GM23338 (cell line): ENCODE data around the gene EMID1. TPM values are rescaled to one million over a fixed set of nuclear protein-coding genes. Genes with fewer than 3 reads are reported as not detected.

Source experiments
- ATAC-seq: fragments of 200-7000 bp; cut with Tn5 transposase; 3 replicates; pipeline ENCODE4 v1.9.1; 2020
- DNase-seq: peaks from one replicate; pipeline ENCODE4 v3.0.0-alpha.2; 2015; ENCODE audit warnings: low spot score
- H2AFZ ChIP-seq: fragments of 200-600 bp; sonication (generic); 2 replicates; pipeline ENCODE4 v1.8.0; 2016; ENCODE audit warnings: antibody characterized with exemption, mild to moderate bottlenecking, moderate library complexity
- H3F3A ChIP-seq: fragments of 200-600 bp; sonication (generic); replicated peaks from 2 replicates; pipeline ENCODE4 v1.8.0; 2017; ENCODE audit warnings: antibody characterized with exemption, mixed run types, low read depth
- H3K27ac ChIP-seq: fragments of 200-600 bp; sonication (generic); 2 replicates; pipeline ENCODE4 v1.6.1; 2016; ENCODE audit warnings: low read depth
- H3K27me3 ChIP-seq: fragments of 200-600 bp; sonication (generic); 2 replicates; pipeline ENCODE4 v1.8.0; 2016; ENCODE audit warnings: mild to moderate bottlenecking, mixed run types, moderate library complexity; ENCODE audit not compliant: insufficient read depth
- H3K36me3 ChIP-seq: fragments of 200-600 bp; sonication (generic); 2 replicates; pipeline ENCODE4 v1.8.0; 2016; ENCODE audit warnings: mild to moderate bottlenecking; ENCODE audit not compliant: insufficient read depth
- H3K4me1 ChIP-seq: fragments of 200-600 bp; sonication (generic); 2 replicates; pipeline ENCODE4 v1.8.0; 2016; ENCODE audit warnings: mild to moderate bottlenecking, moderate library complexity; ENCODE audit not compliant: insufficient read depth
- H3K4me2 ChIP-seq: fragments of 200-600 bp; sonication (generic); 2 replicates; pipeline ENCODE4 v1.7.1; 2017; ENCODE audit warnings: mixed run types
- H3K4me3 ChIP-seq: fragments of 200-600 bp; sonication (generic); 2 replicates; pipeline ENCODE4 v1.6.1; 2016; ENCODE audit warnings: mixed run types
- H3K79me2 ChIP-seq: fragments of 200-600 bp; sonication (generic); replicated peaks from 2 replicates; pipeline ENCODE4 v1.8.0; 2017; ENCODE audit warnings: mild to moderate bottlenecking; ENCODE audit not compliant: insufficient read depth
- H3K9me2 ChIP-seq: fragments of 200-600 bp; sonication (generic); 2 replicates; pipeline ENCODE4 v1.8.0; 2017; ENCODE audit not compliant: insufficient read depth
- H4K20me1 ChIP-seq: fragments of 200-600 bp; sonication (generic); replicated peaks from 2 replicates; pipeline ENCODE4 v1.8.0; 2017; ENCODE audit warnings: mild to moderate bottlenecking; ENCODE audit not compliant: insufficient read depth
- H3K27ac Mint-ChIP-seq: 2 replicates; pipeline ENCODE4 v1.8.0; 2020; ENCODE audit warnings: inconsistent platforms, mild to moderate bottlenecking, moderate library complexity, mixed read lengths
- H3K27me3 Mint-ChIP-seq: 3 replicates; pipeline ENCODE4 v1.8.0; 2022; ENCODE audit warnings: low read depth, mild to moderate bottlenecking, moderate library complexity, mixed read lengths, inconsistent platforms; ENCODE audit not compliant: insufficient read depth, poor library complexity
- H3K36me3 Mint-ChIP-seq: 3 replicates; pipeline ENCODE4 v1.8.0; 2021; ENCODE audit warnings: low read depth, mild to moderate bottlenecking, inconsistent platforms, moderate library complexity, mixed read lengths
- H3K4me1 Mint-ChIP-seq: 3 replicates; pipeline ENCODE4 v1.8.0; 2020; ENCODE audit warnings: mild to moderate bottlenecking, inconsistent platforms, mixed read lengths
- H3K4me3 Mint-ChIP-seq: 3 replicates; pipeline ENCODE4 v1.8.0; 2021; ENCODE audit warnings: moderate library complexity, mild to moderate bottlenecking, inconsistent platforms, mixed read lengths
- H3K9me3 Mint-ChIP-seq: 3 replicates; pipeline ENCODE4 v1.8.0; 2020; ENCODE audit warnings: moderate library complexity, mild to moderate bottlenecking, inconsistent platforms, mixed read lengths
- CREB1 ChIP-seq: fragments of 250-450 bp; sonication (Bioruptor Pico); IDR thresholded peaks from 2 replicates; pipeline ENCODE4 v1.5.0; 2020; ENCODE audit warnings: low read depth, mild to moderate bottlenecking, moderate library complexity
- EZH2 ChIP-seq: fragments of 200-600 bp; sonication (generic); IDR thresholded peaks from one replicate; pipeline ENCODE4 v1.8.0; 2017; ENCODE audit warnings: antibody characterized with exemption, mild to moderate bottlenecking, low read depth; ENCODE audit not compliant: unreplicated experiment
- EZH2phosphoT487 ChIP-seq: fragments of 200-600 bp; sonication (generic); IDR thresholded peaks from one replicate; pipeline ENCODE4 v1.8.1; 2018; ENCODE audit warnings: antibody characterized with exemption; ENCODE audit not compliant: unreplicated experiment
- JUNB ChIP-seq: IDR thresholded peaks from one replicate; pipeline ENCODE4 v1.6.1; 2016; ENCODE audit warnings: antibody characterized with exemption; ENCODE audit not compliant: unreplicated experiment
- NANOG ChIP-seq: IDR thresholded peaks from 2 replicates; pipeline ENCODE4 v1.6.1; 2016; ENCODE audit warnings: antibody characterized with exemption, borderline replicate concordance
- POLR2AphosphoS5 ChIP-seq: IDR thresholded peaks from 2 replicates; pipeline ENCODE4 v1.6.1; 2016; ENCODE audit warnings: antibody characterized with exemption, low read depth
- STAT1 ChIP-seq: IDR thresholded peaks from one replicate; pipeline ENCODE4 v1.6.1; 2016; ENCODE audit warnings: antibody characterized with exemption; ENCODE audit not compliant: unreplicated experiment
- ZNF114 ChIP-seq: fragments of 250-450 bp; sonication (Bioruptor Pico); IDR thresholded peaks from 2 replicates; pipeline ENCODE4 v1.5.0; 2020; ENCODE audit warnings: mild to moderate bottlenecking, moderate library complexity
- ZNF331 ChIP-seq: fragments of 250-450 bp; sonication (Bioruptor Pico); IDR thresholded peaks from 2 replicates; pipeline ENCODE4 v1.5.0; 2020; ENCODE audit warnings: low read depth, mild to moderate bottlenecking, moderate library complexity
- polyA plus RNA-seq: library from polyadenylated mRNA; unstranded; fragments of >200 nt; fragmentation: Nextera tagmentation; extraction: Ambion mirVana; gene quantifications from 2 replicates; pipeline ENCODE4 v1.2.1, GENCODE V29; 2016
- total RNA-seq: library from RNA; depleted of rRNA; stranded (reverse); fragments of >200 nt; shearing (Covaris generic); gene quantifications from 2 replicates; pipeline ENCODE4 v1.2.3, GENCODE V29; 2014
- TF ChIP-seq, protein P1 (sequence below): IDR thresholded peaks from one replicate; pipeline ENCODE4 v1.6.1; 2018; ENCODE audit warnings: antibody characterized with exemption; ENCODE audit not compliant: unreplicated experiment
- TF ChIP-seq, protein P2 (sequence below), 2 experiments: fragments of 200-600 bp in 1 of 2; sonication (generic) in 1 of 2; conservative IDR thresholded peaks; 2 replicates each; pipeline versions ENCODE4 v1.5.1 to v1.6.1; 2016 to 2017; ENCODE audit warnings: antibody characterized with exemption in 2 of 2, low read depth in 2 of 2, mild to moderate bottlenecking in 2 of 2, moderate library complexity in 1 of 2
- TF ChIP-seq, protein P3 (sequence below): IDR thresholded peaks from 2 replicates; pipeline ENCODE4 v1.6.1; 2016; ENCODE audit warnings: antibody characterized with exemption
- TF ChIP-seq, protein P4 (sequence below): fragments of 250-450 bp; sonication (Bioruptor Pico); IDR thresholded peaks from 2 replicates; pipeline ENCODE4 v1.5.0; 2020; ENCODE audit warnings: mild to moderate bottlenecking, moderate library complexity

The EMID1 gene
- total and polyA plus RNA-seq, 2 experiments from 2014 or later: 3.0 to 13.4 TPM

DNA sequence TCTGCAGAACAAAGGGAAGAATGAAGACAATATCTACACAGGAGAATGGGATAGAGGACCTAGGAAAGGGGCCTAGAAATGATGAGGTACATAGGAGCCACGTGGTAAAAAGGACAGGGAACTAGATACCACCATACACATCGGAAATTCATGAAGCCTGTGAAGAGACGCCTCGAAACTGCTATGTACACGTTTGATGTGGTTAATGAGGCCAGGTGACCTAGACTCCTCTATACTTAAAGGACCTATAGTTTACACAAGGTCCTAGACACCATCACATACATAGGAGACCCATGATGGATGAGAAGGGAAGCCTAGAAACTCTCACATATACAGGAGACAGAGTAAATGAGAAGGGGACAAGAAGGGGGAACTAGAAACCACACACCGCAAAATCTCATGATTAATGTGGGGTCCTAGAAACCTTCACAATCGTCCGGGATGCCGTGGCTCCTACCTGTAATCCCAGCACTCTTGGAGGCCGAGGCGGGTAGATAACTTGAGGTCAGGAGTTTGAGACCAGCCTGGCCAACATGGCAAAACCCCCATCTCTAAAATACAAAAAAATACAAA, 38.3 kb downstream of the EMID1 start:
- Histone ChIP-seq H3K4me2 (no peak overlapping the region), H3K27me3 (no peaks in the 10 kb centered on the region), H3K4me3 (no peak overlapping the region), H4K20me1 (no peaks in the 10 kb centered on the region), H3F3A (no peaks in the 10 kb centered on the region), H3K79me2 (no peaks in the 10 kb centered on the region), H2AFZ (no peak overlapping the region), H3K36me3 (no peaks in the 10 kb centered on the region; the same call in 1 of the 2 replicates), H3K9me2 (no peaks in the 10 kb centered on the region), H3K4me1 (no peaks in the 10 kb centered on the region), H3K27ac (no peak overlapping the region)
- Mint-ChIP-seq H3K27me3 (peaks cover 8% of the 10 kb centered on the region), H3K9me3 (peaks cover 30% of the 10 kb centered on the region), H3K4me3 (no peak overlapping the region), H3K4me1 (no peaks in the 10 kb centered on the region), H3K27ac (no peak overlapping the region), H3K36me3 (peaks cover 30% of the 10 kb centered on the region; the same call in 2 of the 3 replicates)
- no peak for ATAC-seq
- TF ChIP-seq JUNB: no peak
- no peak for TF ChIP-seq ZNF114 (CRISPR knock-in tag)
- TF ChIP-seq, protein P1, sequence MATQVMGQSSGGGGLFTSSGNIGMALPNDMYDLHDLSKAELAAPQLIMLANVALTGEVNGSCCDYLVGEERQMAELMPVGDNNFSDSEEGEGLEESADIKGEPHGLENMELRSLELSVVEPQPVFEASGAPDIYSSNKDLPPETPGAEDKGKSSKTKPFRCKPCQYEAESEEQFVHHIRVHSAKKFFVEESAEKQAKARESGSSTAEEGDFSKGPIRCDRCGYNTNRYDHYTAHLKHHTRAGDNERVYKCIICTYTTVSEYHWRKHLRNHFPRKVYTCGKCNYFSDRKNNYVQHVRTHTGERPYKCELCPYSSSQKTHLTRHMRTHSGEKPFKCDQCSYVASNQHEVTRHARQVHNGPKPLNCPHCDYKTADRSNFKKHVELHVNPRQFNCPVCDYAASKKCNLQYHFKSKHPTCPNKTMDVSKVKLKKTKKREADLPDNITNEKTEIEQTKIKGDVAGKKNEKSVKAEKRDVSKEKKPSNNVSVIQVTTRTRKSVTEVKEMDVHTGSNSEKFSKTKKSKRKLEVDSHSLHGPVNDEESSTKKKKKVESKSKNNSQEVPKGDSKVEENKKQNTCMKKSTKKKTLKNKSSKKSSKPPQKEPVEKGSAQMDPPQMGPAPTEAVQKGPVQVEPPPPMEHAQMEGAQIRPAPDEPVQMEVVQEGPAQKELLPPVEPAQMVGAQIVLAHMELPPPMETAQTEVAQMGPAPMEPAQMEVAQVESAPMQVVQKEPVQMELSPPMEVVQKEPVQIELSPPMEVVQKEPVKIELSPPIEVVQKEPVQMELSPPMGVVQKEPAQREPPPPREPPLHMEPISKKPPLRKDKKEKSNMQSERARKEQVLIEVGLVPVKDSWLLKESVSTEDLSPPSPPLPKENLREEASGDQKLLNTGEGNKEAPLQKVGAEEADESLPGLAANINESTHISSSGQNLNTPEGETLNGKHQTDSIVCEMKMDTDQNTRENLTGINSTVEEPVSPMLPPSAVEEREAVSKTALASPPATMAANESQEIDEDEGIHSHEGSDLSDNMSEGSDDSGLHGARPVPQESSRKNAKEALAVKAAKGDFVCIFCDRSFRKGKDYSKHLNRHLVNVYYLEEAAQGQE: no peak
- TF ChIP-seq POLR2AphosphoS5: no peak
- TF ChIP-seq EZH2: no peak
- TF ChIP-seq STAT1: no peak
- TF ChIP-seq, protein P2, sequence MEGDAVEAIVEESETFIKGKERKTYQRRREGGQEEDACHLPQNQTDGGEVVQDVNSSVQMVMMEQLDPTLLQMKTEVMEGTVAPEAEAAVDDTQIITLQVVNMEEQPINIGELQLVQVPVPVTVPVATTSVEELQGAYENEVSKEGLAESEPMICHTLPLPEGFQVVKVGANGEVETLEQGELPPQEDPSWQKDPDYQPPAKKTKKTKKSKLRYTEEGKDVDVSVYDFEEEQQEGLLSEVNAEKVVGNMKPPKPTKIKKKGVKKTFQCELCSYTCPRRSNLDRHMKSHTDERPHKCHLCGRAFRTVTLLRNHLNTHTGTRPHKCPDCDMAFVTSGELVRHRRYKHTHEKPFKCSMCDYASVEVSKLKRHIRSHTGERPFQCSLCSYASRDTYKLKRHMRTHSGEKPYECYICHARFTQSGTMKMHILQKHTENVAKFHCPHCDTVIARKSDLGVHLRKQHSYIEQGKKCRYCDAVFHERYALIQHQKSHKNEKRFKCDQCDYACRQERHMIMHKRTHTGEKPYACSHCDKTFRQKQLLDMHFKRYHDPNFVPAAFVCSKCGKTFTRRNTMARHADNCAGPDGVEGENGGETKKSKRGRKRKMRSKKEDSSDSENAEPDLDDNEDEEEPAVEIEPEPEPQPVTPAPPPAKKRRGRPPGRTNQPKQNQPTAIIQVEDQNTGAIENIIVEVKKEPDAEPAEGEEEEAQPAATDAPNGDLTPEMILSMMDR (conservative IDR thresholded peaks at IDR 0.05; ENCODE audit: low read depth in 2 of 2): no peak
- TF ChIP-seq, protein P3, sequence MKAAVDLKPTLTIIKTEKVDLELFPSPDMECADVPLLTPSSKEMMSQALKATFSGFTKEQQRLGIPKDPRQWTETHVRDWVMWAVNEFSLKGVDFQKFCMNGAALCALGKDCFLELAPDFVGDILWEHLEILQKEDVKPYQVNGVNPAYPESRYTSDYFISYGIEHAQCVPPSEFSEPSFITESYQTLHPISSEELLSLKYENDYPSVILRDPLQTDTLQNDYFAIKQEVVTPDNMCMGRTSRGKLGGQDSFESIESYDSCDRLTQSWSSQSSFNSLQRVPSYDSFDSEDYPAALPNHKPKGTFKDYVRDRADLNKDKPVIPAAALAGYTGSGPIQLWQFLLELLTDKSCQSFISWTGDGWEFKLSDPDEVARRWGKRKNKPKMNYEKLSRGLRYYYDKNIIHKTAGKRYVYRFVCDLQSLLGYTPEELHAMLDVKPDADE: no peak
- no peak for TF ChIP-seq ZNF331 (CRISPR knock-in tag)
- TF ChIP-seq, protein P4, sequence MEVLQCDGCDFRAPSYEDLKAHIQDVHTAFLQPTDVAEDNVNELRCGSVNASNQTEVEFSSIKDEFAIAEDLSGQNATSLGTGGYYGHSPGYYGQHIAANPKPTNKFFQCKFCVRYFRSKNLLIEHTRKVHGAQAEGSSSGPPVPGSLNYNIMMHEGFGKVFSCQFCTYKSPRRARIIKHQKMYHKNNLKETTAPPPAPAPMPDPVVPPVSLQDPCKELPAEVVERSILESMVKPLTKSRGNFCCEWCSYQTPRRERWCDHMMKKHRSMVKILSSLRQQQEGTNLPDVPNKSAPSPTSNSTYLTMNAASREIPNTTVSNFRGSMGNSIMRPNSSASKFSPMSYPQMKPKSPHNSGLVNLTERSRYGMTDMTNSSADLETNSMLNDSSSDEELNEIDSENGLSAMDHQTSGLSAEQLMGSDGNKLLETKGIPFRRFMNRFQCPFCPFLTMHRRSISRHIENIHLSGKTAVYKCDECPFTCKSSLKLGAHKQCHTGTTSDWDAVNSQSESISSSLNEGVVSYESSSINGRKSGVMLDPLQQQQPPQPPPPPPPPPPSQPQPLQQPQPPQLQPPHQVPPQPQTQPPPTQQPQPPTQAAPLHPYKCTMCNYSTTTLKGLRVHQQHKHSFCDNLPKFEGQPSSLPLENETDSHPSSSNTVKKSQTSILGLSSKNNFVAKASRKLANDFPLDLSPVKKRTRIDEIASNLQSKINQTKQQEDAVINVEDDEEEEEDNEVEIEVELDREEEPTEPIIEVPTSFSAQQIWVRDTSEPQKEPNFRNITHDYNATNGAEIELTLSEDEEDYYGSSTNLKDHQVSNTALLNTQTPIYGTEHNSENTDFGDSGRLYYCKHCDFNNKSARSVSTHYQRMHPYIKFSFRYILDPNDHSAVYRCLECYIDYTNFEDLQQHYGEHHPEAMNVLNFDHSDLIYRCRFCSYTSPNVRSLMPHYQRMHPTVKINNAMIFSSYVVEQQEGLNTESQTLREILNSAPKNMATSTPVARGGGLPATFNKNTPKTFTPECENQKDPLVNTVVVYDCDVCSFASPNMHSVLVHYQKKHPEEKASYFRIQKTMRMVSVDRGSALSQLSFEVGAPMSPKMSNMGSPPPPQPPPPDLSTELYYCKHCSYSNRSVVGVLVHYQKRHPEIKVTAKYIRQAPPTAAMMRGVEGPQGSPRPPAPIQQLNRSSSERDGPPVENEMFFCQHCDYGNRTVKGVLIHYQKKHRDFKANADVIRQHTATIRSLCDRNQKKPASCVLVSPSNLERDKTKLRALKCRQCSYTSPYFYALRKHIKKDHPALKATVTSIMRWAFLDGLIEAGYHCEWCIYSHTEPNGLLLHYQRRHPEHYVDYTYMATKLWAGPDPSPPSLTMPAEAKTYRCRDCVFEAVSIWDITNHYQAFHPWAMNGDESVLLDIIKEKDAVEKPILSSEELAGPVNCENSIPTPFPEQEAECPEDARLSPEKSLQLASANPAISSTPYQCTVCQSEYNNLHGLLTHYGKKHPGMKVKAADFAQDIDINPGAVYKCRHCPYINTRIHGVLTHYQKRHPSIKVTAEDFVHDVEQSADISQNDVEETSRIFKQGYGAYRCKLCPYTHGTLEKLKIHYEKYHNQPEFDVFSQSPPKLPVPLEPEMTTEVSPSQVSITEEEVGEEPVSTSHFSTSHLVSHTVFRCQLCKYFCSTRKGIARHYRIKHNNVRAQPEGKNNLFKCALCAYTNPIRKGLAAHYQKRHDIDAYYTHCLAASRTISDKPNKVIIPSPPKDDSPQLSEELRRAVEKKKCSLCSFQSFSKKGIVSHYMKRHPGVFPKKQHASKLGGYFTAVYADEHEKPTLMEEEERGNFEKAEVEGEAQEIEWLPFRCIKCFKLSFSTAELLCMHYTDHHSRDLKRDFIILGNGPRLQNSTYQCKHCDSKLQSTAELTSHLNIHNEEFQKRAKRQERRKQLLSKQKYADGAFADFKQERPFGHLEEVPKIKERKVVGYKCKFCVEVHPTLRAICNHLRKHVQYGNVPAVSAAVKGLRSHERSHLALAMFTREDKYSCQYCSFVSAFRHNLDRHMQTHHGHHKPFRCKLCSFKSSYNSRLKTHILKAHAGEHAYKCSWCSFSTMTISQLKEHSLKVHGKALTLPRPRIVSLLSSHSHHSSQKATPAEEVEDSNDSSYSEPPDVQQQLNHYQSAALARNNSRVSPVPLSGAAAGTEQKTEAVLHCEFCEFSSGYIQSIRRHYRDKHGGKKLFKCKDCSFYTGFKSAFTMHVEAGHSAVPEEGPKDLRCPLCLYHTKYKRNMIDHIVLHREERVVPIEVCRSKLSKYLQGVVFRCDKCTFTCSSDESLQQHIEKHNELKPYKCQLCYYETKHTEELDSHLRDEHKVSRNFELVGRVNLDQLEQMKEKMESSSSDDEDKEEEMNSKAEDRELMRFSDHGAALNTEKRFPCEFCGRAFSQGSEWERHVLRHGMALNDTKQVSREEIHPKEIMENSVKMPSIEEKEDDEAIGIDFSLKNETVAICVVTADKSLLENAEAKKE (CRISPR knock-in tag): no peak
- no peak for TF ChIP-seq CREB1 (CRISPR knock-in tag)
- TF ChIP-seq NANOG: no peak
- no peak for TF ChIP-seq EZH2phosphoT487
- DNase-seq: no peak
